Stomach (tissue), 9 donors: ENCODE data around the gene IL23A. TPM values are rescaled to one million over a fixed set of nuclear protein-coding genes. Genes with fewer than 3 reads are reported as not detected.

Experiments
- DNase-seq, 2 donors: peaks; one replicate each; pipeline versions ENCODE4 v3.0.0 to v3.0.0-alpha.2; 2013 to 2019
- H3K27ac ChIP-seq, 5 donors: fragments of 200-600 bp in 4 of 5; sonication (generic) in 4 of 5; one replicate each; pipeline ENCODE4 v1.5.1; 2013 to 2019; ENCODE audit warnings: mild to moderate bottlenecking in 1 of 5, moderate library complexity in 1 of 5
- H3K27me3 ChIP-seq, 3 donors: fragments of 200-600 bp; sonication (generic); one replicate each; pipeline ENCODE4 v1.5.1; 2017 to 2019; ENCODE audit warnings: mixed run types in 1 of 3
- H3K36me3 ChIP-seq, 4 donors: fragments of 200-600 bp; sonication (generic); 1 replicate in 3 of 4; 2 replicates in 1 of 4; pipeline ENCODE4 v1.5.1; 2016 to 2019
- H3K4me1 ChIP-seq, 4 donors: fragments of 200-600 bp; sonication (generic); one replicate each; pipeline ENCODE4 v1.5.1; 2016 to 2019
- H3K4me3 ChIP-seq, 4 donors: fragments of 200-600 bp; sonication (generic) in 3 of 4; one replicate each; pipeline ENCODE4 v1.5.1; 2016 to 2019; ENCODE audit warnings: mild to moderate bottlenecking in 1 of 4
- H3K9me3 ChIP-seq, 4 donors: fragments of 200-600 bp; sonication (generic); one replicate each; pipeline ENCODE4 v1.5.1; 2016 to 2019
- EP300 ChIP-seq: sonication (generic); formaldehyde crosslinking; IDR thresholded peaks from one replicate; pipeline ENCODE4 v1.6.1; 2017; ENCODE audit warnings: antibody characterized with exemption
- POLR2A ChIP-seq, 4 donors: fragments of 450-650 bp; IDR thresholded peaks; one replicate each; pipeline ENCODE4 v1.6.1; 2016; ENCODE audit warnings: antibody characterized with exemption in 4 of 4, control low read depth in 2 of 4, mild to moderate bottlenecking in 1 of 4, moderate library complexity in 1 of 4
- POLR2AphosphoS5 ChIP-seq, 3 donors: sonication (generic); formaldehyde crosslinking; IDR thresholded peaks; one replicate each; pipeline ENCODE4 v1.6.1; 2016; ENCODE audit warnings: antibody characterized with exemption in 3 of 3
- WGBS, 5 donors: extraction: QIAGEN DNeasy Blood & Tissue Kit in 3 of 5; methylation state at CpG; one replicate each; pipeline versions ENCODE4 v1.1.5 to v1.1.7; 2013 to 2018; 5-methylcytosine and 5-hydroxymethylcytosine counted together
- intact Hi-C: fragments of 100-400 bp; cut with DNase I; formaldehyde crosslinking; loops from one replicate; pipeline ENCODE4 v1.15.1; 2023; ENCODE audit warnings: low total_unique reads
- polyA plus RNA-seq, 3 donors: library from polyadenylated mRNA; stranded (reverse); fragments of 200-250 nt; gene quantifications; one replicate each; pipeline ENCODE4 v1.2.3, GENCODE V29; 2013
- total RNA-seq, 5 donors: library from RNA; depleted of rRNA; stranded (reverse); fragments of >200 nt; gene quantifications; one replicate each; pipeline versions ENCODE4 v1.1.0 to v1.2.3, GENCODE V29; 2014 to 2016
- TF ChIP-seq, protein P1 (sequence below), 7 experiments: fragments of 450-650 bp in 4 of 7; fragments of 200-600 bp in 3 of 7; sonication (generic) in 3 of 7; IDR thresholded peaks; one replicate each; pipeline ENCODE4 v1.5.1; 2016 to 2019; ENCODE audit warnings: antibody characterized with exemption in 7 of 7, control low read depth in 2 of 7, mild to moderate bottlenecking in 1 of 7
- donor health status: healthy with polysubstance abuse.
- donor health status: Bipolar disorder and iron deficiency.
- donor health status: healthy.

Gene IL23A
- total and polyA plus RNA-seq, 8 donors: 0.56 to 1.9 (median 1.1) TPM; not detected in 5

DNA sequence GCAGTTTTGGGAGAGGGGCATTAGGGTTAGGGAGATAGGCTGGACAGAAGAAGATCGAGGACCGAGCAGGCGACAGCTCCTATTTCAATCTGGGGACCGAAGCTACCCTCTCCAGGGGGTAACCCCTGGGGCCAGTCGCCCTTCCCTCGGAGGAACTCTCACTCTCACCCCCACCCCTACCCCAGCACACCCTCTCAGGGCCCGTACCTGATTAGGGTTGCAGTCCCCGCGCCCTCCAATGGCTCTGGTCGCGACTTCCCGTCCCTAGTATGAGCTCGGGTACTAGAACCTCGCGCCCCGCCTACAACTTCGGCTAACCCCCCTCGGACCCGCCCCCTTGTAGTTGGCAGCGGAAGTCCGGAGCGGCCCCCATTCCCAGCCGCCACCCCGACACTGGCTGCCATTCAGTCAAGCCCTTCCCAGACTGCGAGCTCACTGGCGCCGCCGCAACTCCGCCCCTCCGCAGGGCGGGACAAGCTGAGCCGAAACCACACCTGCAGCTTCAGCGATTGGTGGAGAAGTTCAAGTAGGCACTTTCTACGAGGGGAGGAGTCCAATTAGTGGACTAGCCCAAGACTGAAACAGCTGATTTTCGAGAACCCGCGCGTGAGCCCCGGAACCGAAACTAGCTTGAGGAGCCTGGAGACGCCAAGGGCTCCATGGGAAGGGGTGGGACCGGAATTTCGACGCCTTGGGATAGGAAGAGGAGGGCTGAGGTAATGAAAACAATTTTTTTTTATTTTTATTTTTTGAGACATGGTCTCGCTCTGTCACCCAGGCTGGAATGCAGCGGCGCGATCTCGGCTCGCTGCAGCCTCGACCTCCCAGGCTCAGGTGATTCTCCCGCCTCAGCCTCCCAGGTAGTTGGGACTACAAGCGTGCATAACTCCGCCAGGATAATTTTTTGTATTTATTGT, 21.4 kb downstream of the IL23A start, which contains the start of gene STAT2:
Gene STAT2 (minus strand): TSS at position 257 of the 917 bp plus-strand sequence. CDS start 3,536 bp downstream, outside the sequence.
- H3K27ac ChIP-seq: peak within 1 kb of the TSS; percentile 88 to 96 (median 95)
- peak within 1 kb of the TSS; percentile 69 to 76 (median 72) for H3K4me3 ChIP-seq
- H3K9me3 ChIP-seq: no peaks in the 10 kb centered on the region
- DNase-seq: peak; percentile 99 to 100
- WGBS, 5 donors: 0 to 1% (median 0%) methylated on average over 27 to 54 of the region's 54 CpGs
- peaks cover 12 to 32% (median 20%) of the 10 kb centered on the region in 4 donors for H3K4me1 ChIP-seq
- intact Hi-C loops: loop anchor here (10.0 kb wide), 1 partner anchor 95 kb away; the partner anchor contains the start of gene MIP
- TF ChIP-seq, protein P1, sequence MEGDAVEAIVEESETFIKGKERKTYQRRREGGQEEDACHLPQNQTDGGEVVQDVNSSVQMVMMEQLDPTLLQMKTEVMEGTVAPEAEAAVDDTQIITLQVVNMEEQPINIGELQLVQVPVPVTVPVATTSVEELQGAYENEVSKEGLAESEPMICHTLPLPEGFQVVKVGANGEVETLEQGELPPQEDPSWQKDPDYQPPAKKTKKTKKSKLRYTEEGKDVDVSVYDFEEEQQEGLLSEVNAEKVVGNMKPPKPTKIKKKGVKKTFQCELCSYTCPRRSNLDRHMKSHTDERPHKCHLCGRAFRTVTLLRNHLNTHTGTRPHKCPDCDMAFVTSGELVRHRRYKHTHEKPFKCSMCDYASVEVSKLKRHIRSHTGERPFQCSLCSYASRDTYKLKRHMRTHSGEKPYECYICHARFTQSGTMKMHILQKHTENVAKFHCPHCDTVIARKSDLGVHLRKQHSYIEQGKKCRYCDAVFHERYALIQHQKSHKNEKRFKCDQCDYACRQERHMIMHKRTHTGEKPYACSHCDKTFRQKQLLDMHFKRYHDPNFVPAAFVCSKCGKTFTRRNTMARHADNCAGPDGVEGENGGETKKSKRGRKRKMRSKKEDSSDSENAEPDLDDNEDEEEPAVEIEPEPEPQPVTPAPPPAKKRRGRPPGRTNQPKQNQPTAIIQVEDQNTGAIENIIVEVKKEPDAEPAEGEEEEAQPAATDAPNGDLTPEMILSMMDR (IDR thresholded peaks at IDR 0.05): peak in 1 of 7 experiments; percentile 27
- peak; percentile 80 to 95 (median 81) for TF ChIP-seq POLR2AphosphoS5 (IDR thresholded peaks at IDR 0.05)
- TF ChIP-seq EP300: no peak
- peak in 2 of 4 donors; percentile 58 to 59 for TF ChIP-seq POLR2A (IDR thresholded peaks at IDR 0.05)
- peaks cover 14 to 21% (median 16%) of the 10 kb centered on the region in 4 donors for H3K36me3 ChIP-seq
- H3K27me3 ChIP-seq: no peaks in the 10 kb centered on the region

DNA sequence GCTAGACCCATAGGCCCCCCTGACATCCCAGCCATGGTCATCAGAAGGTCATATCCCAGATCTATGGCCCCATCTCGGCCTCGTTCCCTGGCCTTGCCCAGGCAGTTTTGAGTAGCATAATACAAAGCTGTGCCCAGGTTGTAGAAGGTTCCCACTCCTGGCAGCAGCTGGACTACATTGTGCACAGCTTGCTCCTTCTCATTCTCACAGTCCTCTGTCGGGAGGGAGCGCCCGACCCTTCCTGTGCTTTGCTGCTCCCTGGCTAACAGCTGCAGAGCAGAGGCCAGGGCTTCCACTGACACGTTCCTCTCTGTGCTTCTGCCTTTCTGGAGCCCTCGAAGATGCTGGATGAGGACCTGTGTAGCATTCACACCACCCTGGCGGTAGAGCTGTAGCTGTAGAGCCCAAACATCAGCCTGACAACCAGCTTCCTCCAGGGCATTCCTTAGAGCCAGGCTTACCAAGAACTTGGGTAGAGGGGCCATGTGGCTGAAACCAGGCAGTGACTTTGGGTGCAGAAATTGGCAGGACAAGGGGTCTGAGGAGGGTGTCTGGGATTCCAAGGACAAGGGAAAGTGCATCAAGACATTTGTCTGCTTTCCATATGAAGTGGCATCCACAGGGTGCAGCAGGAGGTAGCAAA, 22.9 kb downstream of the IL23A start:
- Histone ChIP-seq H3K36me3 (peaks cover 0 to 6% (median 1%) of the 10 kb centered on the region in 4 donors), H3K9me3 (no peaks in the 10 kb centered on the region), H3K27ac (no peak overlapping the region), H3K27me3 (no peaks in the 10 kb centered on the region), H3K4me3 (no peak overlapping the region), H3K4me1 (peaks cover 12 to 32% (median 20%) of the 10 kb centered on the region in 4 donors)
- DNase-seq: no peak
- intact Hi-C loops: loop anchor here (10.0 kb wide), 1 partner anchor 93 kb away; the partner anchor contains the start of gene MIP
- WGBS, 5 donors: 70 to 91% (median 81%) methylated on average over 6 to 8 of the region's 8 CpGs
- no peak for TF ChIP-seq EP300
- TF ChIP-seq, protein P1 (IDR thresholded peaks at IDR 0.05): no peak
- no peak for TF ChIP-seq POLR2A (IDR thresholded peaks at IDR 0.05)
- no peak for TF ChIP-seq POLR2AphosphoS5 (IDR thresholded peaks at IDR 0.05)

DNA sequence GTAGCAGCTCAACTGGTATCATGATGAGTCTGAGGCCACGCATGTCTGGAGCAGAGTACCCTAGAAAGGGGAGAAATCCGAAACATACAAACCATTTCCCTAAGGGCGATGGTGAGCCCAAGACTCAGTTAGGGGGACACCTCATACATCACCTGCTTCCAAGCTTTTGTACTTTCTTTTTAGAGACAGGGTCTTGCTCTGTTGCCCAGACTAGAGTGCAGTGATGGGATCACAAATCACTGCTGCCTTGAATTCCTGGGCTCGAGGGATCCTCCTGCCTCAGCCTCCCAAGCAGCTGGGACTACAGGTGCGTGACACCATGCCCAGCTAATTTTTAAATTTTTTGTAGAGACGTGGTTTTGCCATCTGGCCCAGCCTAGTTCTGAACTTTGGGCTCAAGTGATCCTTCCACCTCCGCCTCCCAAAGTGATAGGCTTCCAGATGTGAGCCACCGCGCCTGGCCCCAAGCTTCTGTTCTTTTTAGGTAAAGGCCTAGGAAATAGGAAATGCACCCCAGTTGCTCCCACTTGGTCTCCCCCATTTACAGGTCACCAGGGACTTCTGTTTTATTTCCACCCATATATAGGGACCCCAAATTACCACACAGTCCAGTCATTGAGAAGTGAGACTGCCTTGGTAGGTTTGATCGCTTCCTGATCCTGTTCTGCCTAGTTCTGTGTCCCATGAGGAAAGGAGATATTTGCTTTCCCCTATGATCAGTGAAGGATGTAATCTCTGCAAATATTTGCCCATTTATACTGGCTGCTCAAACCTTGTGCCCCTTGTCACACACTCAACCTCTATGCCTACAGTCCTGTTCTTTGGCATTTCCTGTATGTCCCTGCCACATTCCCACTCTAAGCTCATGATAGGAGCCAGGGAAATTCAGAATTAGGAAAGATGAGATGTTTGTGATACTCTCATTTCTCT, 23.7 kb downstream of the IL23A start, which contains the start of gene APOF:
Gene APOF (minus strand): TSS at position 728 of the 930 bp plus-strand sequence. CDS start 112 bp downstream, at position 616.
- intact Hi-C loops: loop anchor here (10.0 kb wide), 1 partner anchor 92 kb away; the partner anchor contains the start of gene MIP
- Histone ChIP-seq H3K4me1 (peaks cover 12 to 28% (median 17%) of the 10 kb centered on the region in 4 donors), H3K4me3 (no peak within 1 kb of the TSS), H3K36me3 (peaks cover 0 to 4% (median 0%) of the 10 kb centered on the region in 4 donors), H3K9me3 (no peaks in the 10 kb centered on the region), H3K27me3 (no peaks in the 10 kb centered on the region), H3K27ac (no peak within 1 kb of the TSS)
- 94 to 96% (median 94%) methylated on average over 10 of the region's 10 CpGs for WGBS, 5 donors
- no peak for DNase-seq
- TF ChIP-seq, protein P1 (IDR thresholded peaks at IDR 0.05): no peak
- no peak for TF ChIP-seq POLR2AphosphoS5 (IDR thresholded peaks at IDR 0.05)
- no peak for TF ChIP-seq POLR2A (IDR thresholded peaks at IDR 0.05)
- TF ChIP-seq EP300: no peak
